ENCODE measurements around the gene TPST2. TPM values are rescaled to one million over a fixed set of nuclear protein-coding genes. Genes with fewer than 3 reads are reported as not detected.

The TPST2 gene
- total RNA-seq, 4 donors from 2014 or later, result 27.2 to 40.6 (median 32.5) TPM

- no peaks in the 10 kb centered on the region for H3K36me3 ChIP-seq
- peaks cover 0 to 35% (median 0%) of the 10 kb centered on the region in 4 donors for H3K27me3 ChIP-seq
- H3K9me3 ChIP-seq, result no peaks in the 10 kb centered on the region
- intact Hi-C loops (cut with DNase I), result no loop called here
- peaks cover 0 to 20% (median 0%) of the 10 kb centered on the region in 3 donors for H3K4me1 ChIP-seq
- no peak overlapping the region for H3K27ac ChIP-seq
- 76 to 98% methylated on average over 2 of the region's 2 CpGs for WGBS, 2 donors
- no peak overlapping the region for H3K4me3 ChIP-seq
- no peak for DNase-seq
- TF ChIP-seq POLR2A (IDR thresholded peaks at IDR 0.05), result no peak
- TF ChIP-seq CTCF (IDR thresholded peaks at IDR 0.05), result no peak
These were observed 30.3 kb upstream of the TPST2 start for GRCh38 chr22:26620197-26620596.

GRCh38 chr22:26619510-26619909 is 29.6 kb upstream of the TPST2 start:
- Histone ChIP-seq H3K9me3 (no peaks in the 10 kb centered on the region), H3K27ac (peak overlapping the region in 1 of 4 donors; percentile 13), H3K27me3 (peaks cover 0 to 42% (median 0%) of the 10 kb centered on the region in 4 donors), H3K4me3 (no peak overlapping the region), H3K4me1 (peaks cover 0 to 20% (median 0%) of the 10 kb centered on the region in 3 donors), H3K36me3 (no peaks in the 10 kb centered on the region)
- no peak for TF ChIP-seq CTCF (IDR thresholded peaks at IDR 0.05)
- TF ChIP-seq POLR2A (IDR thresholded peaks at IDR 0.05), result no peak
- DNase-seq, result no peak
- 31 to 57% methylated on average over 2 to 4 of the region's 6 CpGs for WGBS, 2 donors
- intact Hi-C loops (cut with DNase I), result no loop called here

GRCh38 chr22:26618455-26618854 is 28.5 kb upstream of the TPST2 start:
- peak overlapping the region in 2 of 4 donors; percentile 26 to 52 for H3K27ac ChIP-seq
- no peak for TF ChIP-seq CTCF (IDR thresholded peaks at IDR 0.05)
- TF ChIP-seq POLR2A (IDR thresholded peaks at IDR 0.05), result no peak
- no peaks in the 10 kb centered on the region for H3K9me3 ChIP-seq
- peaks cover 0 to 20% (median 0%) of the 10 kb centered on the region in 3 donors for H3K4me1 ChIP-seq
- H3K36me3 ChIP-seq, result no peaks in the 10 kb centered on the region
- WGBS, 2 donors, result 78 to 90% methylated on average over 8 of the region's 8 CpGs
- DNase-seq, result no peak
- intact Hi-C loops (cut with DNase I), result no loop called here
- H3K4me3 ChIP-seq, result no peak overlapping the region
- peaks cover 0 to 52% (median 0%) of the 10 kb centered on the region in 4 donors for H3K27me3 ChIP-seq

GRCh38 chr22:26617271-26618199 is 27.6 kb upstream of the TPST2 start, which contains the start of gene CRYBB1:
TSS of gene CRYBB1 (minus strand) at chr22:26618027. CDS start at chr22:26616319, 1,708 bp downstream.
- DNase-seq, result no peak
- Histone ChIP-seq H3K27ac (peak within 1 kb of the TSS in 2 of 4 donors; percentile 26 to 52), H3K27me3 (peaks cover 0 to 58% (median 2%) of the 10 kb centered on the region in 4 donors)

More at GRCh38 chr22:26617271-26618199, 27.6 kb upstream of the TPST2 start, which contains the start of gene CRYBB1:
- intact Hi-C loops (cut with DNase I), result no loop called here
- Histone ChIP-seq H3K4me3 (no peak within 1 kb of the TSS), H3K36me3 (no peaks in the 10 kb centered on the region), H3K9me3 (no peaks in the 10 kb centered on the region), H3K4me1 (peaks cover 0 to 20% (median 0%) of the 10 kb centered on the region in 3 donors)
- WGBS, 2 donors, result 60 to 65% methylated on average over 6 to 7 of the region's 7 CpGs
- TF ChIP-seq CTCF (IDR thresholded peaks at IDR 0.05), result no peak
- TF ChIP-seq POLR2A (IDR thresholded peaks at IDR 0.05), result no peak

Measured in esophagus squamous epithelium (tissue), 5 donors.